ENCODE data around the gene SNX19. TPM values are rescaled to one million over a fixed set of nuclear protein-coding genes. Genes with fewer than 3 reads are reported as not detected.

The SNX19 gene
- total and polyA plus RNA-seq, 2 experiments from 2014 or later: 5.2 to 30.0 TPM

DNA sequence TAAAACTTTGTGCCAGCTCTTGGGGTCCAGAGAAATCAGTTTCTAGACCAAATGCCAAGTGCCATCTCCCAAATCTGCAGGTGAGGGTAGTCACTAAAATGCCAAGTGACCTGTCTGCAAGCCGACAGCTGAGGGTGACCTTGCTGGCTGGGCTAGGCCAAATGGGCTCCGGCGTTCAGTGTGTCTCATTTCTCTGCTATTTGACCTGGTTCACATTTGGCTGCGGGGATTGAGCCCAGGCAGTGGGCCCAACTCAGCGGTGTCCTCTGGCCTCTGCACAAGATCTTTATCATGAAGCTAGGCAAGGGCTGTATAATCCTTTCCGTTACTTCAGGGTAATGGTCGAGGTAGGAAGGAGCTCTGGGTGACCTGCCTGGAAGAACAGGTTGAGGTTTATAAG, 87.5 kb downstream of the SNX19 start (continued):
- TF ChIP-seq, protein P1, sequence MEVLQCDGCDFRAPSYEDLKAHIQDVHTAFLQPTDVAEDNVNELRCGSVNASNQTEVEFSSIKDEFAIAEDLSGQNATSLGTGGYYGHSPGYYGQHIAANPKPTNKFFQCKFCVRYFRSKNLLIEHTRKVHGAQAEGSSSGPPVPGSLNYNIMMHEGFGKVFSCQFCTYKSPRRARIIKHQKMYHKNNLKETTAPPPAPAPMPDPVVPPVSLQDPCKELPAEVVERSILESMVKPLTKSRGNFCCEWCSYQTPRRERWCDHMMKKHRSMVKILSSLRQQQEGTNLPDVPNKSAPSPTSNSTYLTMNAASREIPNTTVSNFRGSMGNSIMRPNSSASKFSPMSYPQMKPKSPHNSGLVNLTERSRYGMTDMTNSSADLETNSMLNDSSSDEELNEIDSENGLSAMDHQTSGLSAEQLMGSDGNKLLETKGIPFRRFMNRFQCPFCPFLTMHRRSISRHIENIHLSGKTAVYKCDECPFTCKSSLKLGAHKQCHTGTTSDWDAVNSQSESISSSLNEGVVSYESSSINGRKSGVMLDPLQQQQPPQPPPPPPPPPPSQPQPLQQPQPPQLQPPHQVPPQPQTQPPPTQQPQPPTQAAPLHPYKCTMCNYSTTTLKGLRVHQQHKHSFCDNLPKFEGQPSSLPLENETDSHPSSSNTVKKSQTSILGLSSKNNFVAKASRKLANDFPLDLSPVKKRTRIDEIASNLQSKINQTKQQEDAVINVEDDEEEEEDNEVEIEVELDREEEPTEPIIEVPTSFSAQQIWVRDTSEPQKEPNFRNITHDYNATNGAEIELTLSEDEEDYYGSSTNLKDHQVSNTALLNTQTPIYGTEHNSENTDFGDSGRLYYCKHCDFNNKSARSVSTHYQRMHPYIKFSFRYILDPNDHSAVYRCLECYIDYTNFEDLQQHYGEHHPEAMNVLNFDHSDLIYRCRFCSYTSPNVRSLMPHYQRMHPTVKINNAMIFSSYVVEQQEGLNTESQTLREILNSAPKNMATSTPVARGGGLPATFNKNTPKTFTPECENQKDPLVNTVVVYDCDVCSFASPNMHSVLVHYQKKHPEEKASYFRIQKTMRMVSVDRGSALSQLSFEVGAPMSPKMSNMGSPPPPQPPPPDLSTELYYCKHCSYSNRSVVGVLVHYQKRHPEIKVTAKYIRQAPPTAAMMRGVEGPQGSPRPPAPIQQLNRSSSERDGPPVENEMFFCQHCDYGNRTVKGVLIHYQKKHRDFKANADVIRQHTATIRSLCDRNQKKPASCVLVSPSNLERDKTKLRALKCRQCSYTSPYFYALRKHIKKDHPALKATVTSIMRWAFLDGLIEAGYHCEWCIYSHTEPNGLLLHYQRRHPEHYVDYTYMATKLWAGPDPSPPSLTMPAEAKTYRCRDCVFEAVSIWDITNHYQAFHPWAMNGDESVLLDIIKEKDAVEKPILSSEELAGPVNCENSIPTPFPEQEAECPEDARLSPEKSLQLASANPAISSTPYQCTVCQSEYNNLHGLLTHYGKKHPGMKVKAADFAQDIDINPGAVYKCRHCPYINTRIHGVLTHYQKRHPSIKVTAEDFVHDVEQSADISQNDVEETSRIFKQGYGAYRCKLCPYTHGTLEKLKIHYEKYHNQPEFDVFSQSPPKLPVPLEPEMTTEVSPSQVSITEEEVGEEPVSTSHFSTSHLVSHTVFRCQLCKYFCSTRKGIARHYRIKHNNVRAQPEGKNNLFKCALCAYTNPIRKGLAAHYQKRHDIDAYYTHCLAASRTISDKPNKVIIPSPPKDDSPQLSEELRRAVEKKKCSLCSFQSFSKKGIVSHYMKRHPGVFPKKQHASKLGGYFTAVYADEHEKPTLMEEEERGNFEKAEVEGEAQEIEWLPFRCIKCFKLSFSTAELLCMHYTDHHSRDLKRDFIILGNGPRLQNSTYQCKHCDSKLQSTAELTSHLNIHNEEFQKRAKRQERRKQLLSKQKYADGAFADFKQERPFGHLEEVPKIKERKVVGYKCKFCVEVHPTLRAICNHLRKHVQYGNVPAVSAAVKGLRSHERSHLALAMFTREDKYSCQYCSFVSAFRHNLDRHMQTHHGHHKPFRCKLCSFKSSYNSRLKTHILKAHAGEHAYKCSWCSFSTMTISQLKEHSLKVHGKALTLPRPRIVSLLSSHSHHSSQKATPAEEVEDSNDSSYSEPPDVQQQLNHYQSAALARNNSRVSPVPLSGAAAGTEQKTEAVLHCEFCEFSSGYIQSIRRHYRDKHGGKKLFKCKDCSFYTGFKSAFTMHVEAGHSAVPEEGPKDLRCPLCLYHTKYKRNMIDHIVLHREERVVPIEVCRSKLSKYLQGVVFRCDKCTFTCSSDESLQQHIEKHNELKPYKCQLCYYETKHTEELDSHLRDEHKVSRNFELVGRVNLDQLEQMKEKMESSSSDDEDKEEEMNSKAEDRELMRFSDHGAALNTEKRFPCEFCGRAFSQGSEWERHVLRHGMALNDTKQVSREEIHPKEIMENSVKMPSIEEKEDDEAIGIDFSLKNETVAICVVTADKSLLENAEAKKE (CRISPR knock-in tag; IDR thresholded peaks at IDR 0.05): no peak
- no peak for TF ChIP-seq REST (IDR thresholded peaks at IDR 0.05; ENCODE audit: unreplicated experiment)

- H3K27ac Mint-ChIP-seq: no peak overlapping the region; the same call in 1 of the 2 replicates
- H3K4me3 ChIP-seq: no peak overlapping the region
- no peaks in the 10 kb centered on the region; the same call in 1 of the 2 replicates for H3K9me2 ChIP-seq (ENCODE audit: insufficient read depth)
- H3K27me3 ChIP-seq (ENCODE audit: insufficient read depth): no peaks in the 10 kb centered on the region
- H3K4me1 ChIP-seq (ENCODE audit: insufficient read depth): no peaks in the 10 kb centered on the region
- DNase-seq (ENCODE audit: low spot score) (peak; percentile 86), ATAC-seq (peak; percentile 96)
- H3K79me2 ChIP-seq (replicated peaks; ENCODE audit: insufficient read depth): no peaks in the 10 kb centered on the region
- H3K4me2 ChIP-seq: no peak overlapping the region
- no peak overlapping the region for H3K4me3 Mint-ChIP-seq
- H3F3A ChIP-seq (replicated peaks; ENCODE audit: low read depth): no peaks in the 10 kb centered on the region
- peak overlapping the region; percentile 93; the same call in 1 of the 2 replicates for H2AFZ ChIP-seq
- H3K27me3 Mint-ChIP-seq (ENCODE audit: insufficient read depth, low read depth, poor library complexity): no peaks in the 10 kb centered on the region
- no peak overlapping the region for H3K27ac ChIP-seq (ENCODE audit: low read depth)
- no peaks in the 10 kb centered on the region for H3K36me3 Mint-ChIP-seq (ENCODE audit: low read depth)
- TF ChIP-seq POLR2AphosphoS5 (IDR thresholded peaks at IDR 0.05; ENCODE audit: low read depth) (no peak), CREB1 (CRISPR knock-in tag; IDR thresholded peaks at IDR 0.05; ENCODE audit: low read depth) (peak; percentile 81), ZNF331 (CRISPR knock-in tag; IDR thresholded peaks at IDR 0.05; ENCODE audit: low read depth) (no peak), CTCF (conservative IDR thresholded peaks at IDR 0.05; ENCODE audit: low read depth in 2 of 2) (peak; percentile 55 to 87)
- TF ChIP-seq, protein P2, sequence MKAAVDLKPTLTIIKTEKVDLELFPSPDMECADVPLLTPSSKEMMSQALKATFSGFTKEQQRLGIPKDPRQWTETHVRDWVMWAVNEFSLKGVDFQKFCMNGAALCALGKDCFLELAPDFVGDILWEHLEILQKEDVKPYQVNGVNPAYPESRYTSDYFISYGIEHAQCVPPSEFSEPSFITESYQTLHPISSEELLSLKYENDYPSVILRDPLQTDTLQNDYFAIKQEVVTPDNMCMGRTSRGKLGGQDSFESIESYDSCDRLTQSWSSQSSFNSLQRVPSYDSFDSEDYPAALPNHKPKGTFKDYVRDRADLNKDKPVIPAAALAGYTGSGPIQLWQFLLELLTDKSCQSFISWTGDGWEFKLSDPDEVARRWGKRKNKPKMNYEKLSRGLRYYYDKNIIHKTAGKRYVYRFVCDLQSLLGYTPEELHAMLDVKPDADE (IDR thresholded peaks at IDR 0.05): no peak
- H3K36me3 ChIP-seq (ENCODE audit: insufficient read depth): no peaks in the 10 kb centered on the region
- no peaks in the 10 kb centered on the region for H3K9me3 Mint-ChIP-seq
- H3K4me1 Mint-ChIP-seq: peaks cover 10% of the 10 kb centered on the region
- H4K20me1 ChIP-seq (replicated peaks; ENCODE audit: insufficient read depth): no peaks in the 10 kb centered on the region
Observed at GRCh38 chr11:130827451-130828377, 88.6 kb downstream of the SNX19 start.

Measured in GM23338 (cell line).